Esophagus (tissue), 2 donors: ENCODE data around the gene DOK6. TPM values are rescaled to one million over a fixed set of nuclear protein-coding genes. Genes with fewer than 3 reads are reported as not detected.

Experiments
- H3K27ac ChIP-seq, 2 donors: one replicate each; pipeline ENCODE4 v1.5.1; 2013; ENCODE audit warnings: low read depth in 2 of 2, mild to moderate bottlenecking in 2 of 2, inconsistent platforms in 1 of 2, low read length in 1 of 2, moderate library complexity in 1 of 2
- H3K27me3 ChIP-seq, 2 donors: one replicate each; pipeline ENCODE4 v1.6.1; 2013; ENCODE audit warnings: low read length in 2 of 2, control low read depth in 1 of 2, mild to moderate bottlenecking in 1 of 2; ENCODE audit not compliant: insufficient read depth in 2 of 2, control insufficient read depth in 1 of 2
- H3K36me3 ChIP-seq, 2 donors: one replicate each; pipeline ENCODE4 v1.6.1; 2013; ENCODE audit warnings: low read length in 1 of 2; ENCODE audit not compliant: control insufficient read depth in 2 of 2, insufficient read depth in 2 of 2
- H3K4me1 ChIP-seq, 2 donors: one replicate each; pipeline ENCODE4 v1.6.1; 2013; ENCODE audit warnings: low read length in 1 of 2; ENCODE audit not compliant: control insufficient read depth in 2 of 2, insufficient read depth in 2 of 2
- H3K4me3 ChIP-seq, 2 donors: one replicate each; pipeline ENCODE4 v1.5.1; 2013; ENCODE audit warnings: low read length in 2 of 2, mild to moderate bottlenecking in 2 of 2, low read depth in 1 of 2, moderate library complexity in 1 of 2
- H3K9me3 ChIP-seq, 2 donors: one replicate each; pipeline ENCODE4 v1.6.1; 2013; ENCODE audit warnings: mild to moderate bottlenecking in 2 of 2, low read depth in 1 of 2, low read length in 1 of 2, moderate library complexity in 1 of 2; ENCODE audit not compliant: control insufficient read depth in 2 of 2, insufficient read depth in 1 of 2
- WGBS, 2 donors: extraction: QIAGEN DNeasy Blood & Tissue Kit; methylation state at CpG; one replicate each; pipeline ENCODE4 v1.1.7; 2013; 5-methylcytosine and 5-hydroxymethylcytosine counted together
- polyA plus RNA-seq, 2 donors: library from polyadenylated mRNA; stranded (reverse); fragments of 200-250 nt; gene quantifications; one replicate each; pipeline ENCODE4 v1.2.3, GENCODE V29; 2013
- donor health status: healthy with polysubstance abuse.
- donor health status: Bipolar disorder and iron deficiency.

Gene DOK6
- polyA plus RNA-seq, 2 donors = 0.07 to 0.10 TPM

GRCh38 chr18:69518989-69519388 is 118.3 kb downstream of the DOK6 start:
- Histone ChIP-seq H3K27me3 (no peaks in the 10 kb centered on the region), H3K4me3 (no peak overlapping the region), H3K9me3 (no peaks in the 10 kb centered on the region), H3K36me3 (no peaks in the 10 kb centered on the region), H3K4me1 (no peaks in the 10 kb centered on the region), H3K27ac (no peak overlapping the region)
- 56 to 83% methylated on average over 1 of the region's 1 CpG for WGBS, 2 donors

DNA sequence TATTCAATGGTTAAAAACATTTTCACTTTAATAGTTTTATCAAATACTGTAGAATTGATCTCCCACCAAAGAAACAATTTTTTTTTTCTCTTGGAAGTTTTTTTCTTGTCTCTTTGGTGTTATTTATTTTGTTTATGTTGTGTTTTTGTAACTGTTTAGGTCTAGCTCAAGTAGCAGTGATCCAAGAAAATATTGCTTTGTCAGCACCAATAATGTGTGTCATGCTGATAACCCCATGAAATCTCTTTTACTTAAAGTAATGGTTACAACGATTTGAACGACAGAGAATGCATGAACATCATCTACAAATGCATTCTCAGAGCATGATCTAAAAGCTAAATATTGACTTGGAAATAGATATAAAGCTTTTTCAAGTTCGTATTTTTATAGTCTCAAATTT is 122.9 kb downstream of the DOK6 start:
- Histone ChIP-seq H3K9me3 (no peaks in the 10 kb centered on the region), H3K4me1 (no peaks in the 10 kb centered on the region), H3K4me3 (no peak overlapping the region), H3K36me3 (no peaks in the 10 kb centered on the region), H3K27ac (no peak overlapping the region), H3K27me3 (no peaks in the 10 kb centered on the region)
- 82 to 87% methylated on average over 3 of the region's 3 CpGs for WGBS, 2 donors

- Histone ChIP-seq H3K9me3 (no peaks in the 10 kb centered on the region), H3K36me3 (no peaks in the 10 kb centered on the region), H3K4me3 (no peak overlapping the region), H3K4me1 (no peaks in the 10 kb centered on the region), H3K27me3 (no peaks in the 10 kb centered on the region), H3K27ac (no peak overlapping the region)
- WGBS, 2 donors = 52 to 69% methylated on average over 3 of the region's 3 CpGs
Observed at GRCh38 chr18:69528435-69528834, 127.7 kb downstream of the DOK6 start.

DNA sequence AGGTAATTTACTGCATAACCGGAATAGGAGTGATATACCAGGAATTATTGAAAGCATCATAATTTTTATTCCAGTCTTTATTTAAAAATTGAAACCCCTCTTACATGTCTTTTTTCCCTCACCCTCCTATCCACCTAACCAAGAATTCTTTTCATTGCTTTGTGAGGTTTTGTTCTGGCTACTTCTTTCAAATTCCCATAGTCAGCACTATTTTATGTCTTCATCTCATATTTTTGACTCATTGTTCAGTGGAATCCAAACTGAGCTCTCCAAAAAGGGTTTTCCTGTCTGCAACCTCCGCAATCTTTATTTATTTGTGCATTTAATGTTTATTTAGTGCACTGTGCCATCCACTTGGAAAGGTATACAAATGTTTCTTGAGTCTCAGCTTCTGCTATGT is 128.5 kb downstream of the DOK6 start:
- Histone ChIP-seq H3K4me3 (no peak overlapping the region), H3K36me3 (no peaks in the 10 kb centered on the region)
- 70 to 85% methylated on average over 2 of the region's 2 CpGs for WGBS, 2 donors

GRCh38 chr18:69531973-69532372 is 131.3 kb downstream of the DOK6 start:
- 58 to 64% methylated on average over 5 of the region's 5 CpGs for WGBS, 2 donors

More for the DNA sequence above, 128.5 kb downstream of the DOK6 start:
- H3K27ac ChIP-seq = no peak overlapping the region
- no peaks in the 10 kb centered on the region for H3K4me1 ChIP-seq
- H3K27me3 ChIP-seq = no peaks in the 10 kb centered on the region
- H3K9me3 ChIP-seq = no peaks in the 10 kb centered on the region

DNA sequence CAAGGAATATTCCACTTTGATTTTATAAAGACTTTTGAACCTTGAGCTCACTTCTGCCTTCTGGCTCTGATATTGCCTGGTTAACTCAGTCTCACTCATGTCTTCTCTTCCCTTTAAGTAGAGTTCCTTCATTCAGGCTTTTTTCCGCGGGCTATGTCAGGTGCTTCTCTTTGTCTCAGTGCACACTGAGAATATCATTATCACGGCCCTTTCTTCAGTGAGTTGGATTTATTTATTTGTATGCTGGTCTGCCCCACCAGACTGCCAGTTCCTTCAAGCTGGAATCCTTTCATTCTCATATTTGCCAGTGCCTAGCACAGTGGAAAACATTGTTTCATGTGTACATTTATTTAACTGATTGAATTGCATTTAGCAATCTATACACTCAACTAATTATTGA is 136.5 kb downstream of the DOK6 start:
- Histone ChIP-seq H3K4me3 (no peak overlapping the region), H3K4me1 (no peaks in the 10 kb centered on the region)
- WGBS, 2 donors = 82 to 85% methylated on average over 3 of the region's 3 CpGs

More at GRCh38 chr18:69531973-69532372, 131.3 kb downstream of the DOK6 start:
- Histone ChIP-seq H3K4me1 (no peaks in the 10 kb centered on the region), H3K9me3 (no peaks in the 10 kb centered on the region), H3K27me3 (no peaks in the 10 kb centered on the region), H3K4me3 (no peak overlapping the region), H3K27ac (no peak overlapping the region), H3K36me3 (no peaks in the 10 kb centered on the region)

DNA sequence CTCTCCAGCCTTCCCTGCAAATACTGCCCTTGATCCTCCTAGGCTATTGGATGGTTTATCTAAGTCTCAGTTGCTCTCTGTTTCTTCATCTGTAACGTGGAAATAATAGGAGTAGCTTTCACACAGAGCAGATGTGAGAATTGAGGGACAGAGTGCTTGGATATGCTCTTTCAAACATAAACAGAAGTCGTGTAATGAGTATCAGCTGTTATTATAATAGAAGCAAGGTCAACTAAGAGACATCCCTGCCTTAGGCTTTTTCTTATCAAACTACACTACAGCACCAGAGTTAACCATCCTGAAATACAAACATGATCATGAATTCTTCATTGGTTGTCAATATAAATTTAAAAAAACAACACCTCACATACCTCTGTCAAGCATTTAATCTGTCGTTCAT is 138.2 kb downstream of the DOK6 start:
- Histone ChIP-seq H3K27me3 (no peaks in the 10 kb centered on the region), H3K4me3 (no peak overlapping the region), H3K9me3 (no peaks in the 10 kb centered on the region), H3K36me3 (no peaks in the 10 kb centered on the region), H3K27ac (no peak overlapping the region), H3K4me1 (no peaks in the 10 kb centered on the region)
- 50 to 55% methylated on average over 3 of the region's 3 CpGs for WGBS, 2 donors

More for the DNA sequence above, 136.5 kb downstream of the DOK6 start:
- Histone ChIP-seq H3K27ac (no peak overlapping the region), H3K27me3 (no peaks in the 10 kb centered on the region), H3K36me3 (no peaks in the 10 kb centered on the region), H3K9me3 (no peaks in the 10 kb centered on the region)

DNA sequence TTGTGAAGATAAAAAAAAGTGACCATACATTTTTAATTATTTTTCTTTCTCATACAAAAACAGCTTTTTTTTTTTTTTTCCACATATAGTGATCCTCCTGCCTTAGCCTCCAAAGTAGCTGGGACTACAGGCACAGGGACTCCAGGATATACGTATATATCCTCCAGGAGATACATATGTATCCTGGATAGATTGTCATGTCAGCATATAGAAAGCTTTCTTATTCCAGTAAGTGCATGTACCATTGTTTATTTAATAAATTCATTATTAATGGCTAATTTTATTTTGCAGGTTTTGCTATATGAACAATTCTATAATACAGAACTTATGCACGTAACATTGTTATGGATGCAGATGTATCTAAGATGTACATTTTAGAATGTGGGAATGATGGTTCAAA is 138.7 kb downstream of the DOK6 start:
- 92 to 93% methylated on average over 2 of the region's 2 CpGs for WGBS, 2 donors
- no peaks in the 10 kb centered on the region for H3K4me1 ChIP-seq
- H3K27ac ChIP-seq = no peak overlapping the region
- H3K36me3 ChIP-seq = no peaks in the 10 kb centered on the region
- H3K9me3 ChIP-seq = no peaks in the 10 kb centered on the region
- H3K4me3 ChIP-seq = no peak overlapping the region
- no peaks in the 10 kb centered on the region for H3K27me3 ChIP-seq

GRCh38 chr18:69556228-69556627 is 155.5 kb downstream of the DOK6 start:
- Histone ChIP-seq H3K27ac (no peak overlapping the region), H3K9me3 (no peaks in the 10 kb centered on the region), H3K4me1 (no peaks in the 10 kb centered on the region), H3K4me3 (no peak overlapping the region), H3K27me3 (no peaks in the 10 kb centered on the region), H3K36me3 (no peaks in the 10 kb centered on the region)
- 52 to 55% methylated on average over 3 of the region's 3 CpGs for WGBS, 2 donors

GRCh38 chr18:69557282-69557681 is 156.6 kb downstream of the DOK6 start:
- Histone ChIP-seq H3K27ac (no peak overlapping the region), H3K27me3 (no peaks in the 10 kb centered on the region), H3K4me1 (no peaks in the 10 kb centered on the region), H3K9me3 (no peaks in the 10 kb centered on the region), H3K36me3 (no peaks in the 10 kb centered on the region), H3K4me3 (no peak overlapping the region)
- WGBS, 2 donors = 38 to 51% methylated on average over 4 of the region's 4 CpGs
